ENCODE data around the gene ZNF234. TPM values are rescaled to one million over a fixed set of nuclear protein-coding genes. Genes with fewer than 3 reads are reported as not detected.
A peak's percentile ranks its signal among the peaks of the same experiment; 100 is the strongest.

The ZNF234 gene
- total RNA-seq, 1 donor from 2014 or later = 20.7 TPM

DNA sequence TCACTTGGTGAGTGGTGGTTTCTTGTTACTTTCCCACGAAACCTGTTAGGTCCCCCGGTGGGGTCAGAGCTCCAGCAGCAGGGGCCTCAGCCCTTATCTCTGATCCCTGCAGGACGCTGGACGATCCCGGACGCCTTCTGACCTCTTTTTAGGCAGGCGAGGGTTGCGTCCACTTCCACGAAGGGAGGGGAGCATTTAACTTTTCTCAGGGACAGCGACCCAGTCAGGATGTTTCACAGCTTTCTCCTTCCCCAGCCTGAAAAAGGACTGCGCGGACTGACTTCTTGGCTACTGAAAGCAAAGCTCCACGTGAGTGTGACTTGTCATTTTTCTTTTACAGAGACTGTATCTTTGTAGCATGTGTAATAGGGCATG is 692 bp downstream of the ZNF234 start:
- Mint-ChIP-seq H3K36me3 (peaks cover 19% of the 10 kb centered on the region), H3K4me1 (ENCODE audit: unreplicated experiment) (peaks cover 29% of the 10 kb centered on the region), H3K9me3 (peaks cover 5% of the 10 kb centered on the region), H3K4me3 (peak overlapping the region; percentile 95), H3K27ac (peak overlapping the region; percentile 90), H3K27me3 (no peaks in the 10 kb centered on the region)
- no peak for DNase-seq (ENCODE audit: extremely low spot score, unreplicated experiment)
- TF ChIP-seq, protein P1, sequence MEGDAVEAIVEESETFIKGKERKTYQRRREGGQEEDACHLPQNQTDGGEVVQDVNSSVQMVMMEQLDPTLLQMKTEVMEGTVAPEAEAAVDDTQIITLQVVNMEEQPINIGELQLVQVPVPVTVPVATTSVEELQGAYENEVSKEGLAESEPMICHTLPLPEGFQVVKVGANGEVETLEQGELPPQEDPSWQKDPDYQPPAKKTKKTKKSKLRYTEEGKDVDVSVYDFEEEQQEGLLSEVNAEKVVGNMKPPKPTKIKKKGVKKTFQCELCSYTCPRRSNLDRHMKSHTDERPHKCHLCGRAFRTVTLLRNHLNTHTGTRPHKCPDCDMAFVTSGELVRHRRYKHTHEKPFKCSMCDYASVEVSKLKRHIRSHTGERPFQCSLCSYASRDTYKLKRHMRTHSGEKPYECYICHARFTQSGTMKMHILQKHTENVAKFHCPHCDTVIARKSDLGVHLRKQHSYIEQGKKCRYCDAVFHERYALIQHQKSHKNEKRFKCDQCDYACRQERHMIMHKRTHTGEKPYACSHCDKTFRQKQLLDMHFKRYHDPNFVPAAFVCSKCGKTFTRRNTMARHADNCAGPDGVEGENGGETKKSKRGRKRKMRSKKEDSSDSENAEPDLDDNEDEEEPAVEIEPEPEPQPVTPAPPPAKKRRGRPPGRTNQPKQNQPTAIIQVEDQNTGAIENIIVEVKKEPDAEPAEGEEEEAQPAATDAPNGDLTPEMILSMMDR (conservative IDR thresholded peaks at IDR 0.05) = no peak

DNA sequence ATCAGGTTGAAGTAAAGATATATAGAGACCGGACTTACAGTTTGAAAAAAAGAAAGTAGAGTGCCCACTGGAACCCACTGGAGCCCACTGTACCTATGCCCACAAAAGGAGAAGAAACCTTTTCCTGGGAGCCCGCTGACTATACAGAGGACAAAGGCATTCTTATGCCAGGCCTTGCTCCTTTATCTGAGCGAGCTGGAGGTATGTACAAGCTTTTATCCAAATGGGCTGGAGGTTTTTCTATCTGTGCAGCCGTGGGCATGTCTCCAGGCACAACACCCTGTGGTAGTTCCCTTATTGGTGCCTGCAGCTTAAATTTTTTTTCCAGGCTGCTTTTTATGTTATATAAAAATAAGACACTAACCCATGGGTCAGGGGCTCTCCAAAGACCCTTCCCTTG is 8.4 kb downstream of the ZNF234 start:
- Mint-ChIP-seq H3K4me1 (ENCODE audit: unreplicated experiment) (no peaks in the 10 kb centered on the region), H3K27me3 (no peaks in the 10 kb centered on the region), H3K36me3 (peaks cover 52% of the 10 kb centered on the region), H3K9me3 (peaks cover 4% of the 10 kb centered on the region), H3K27ac (no peak overlapping the region), H3K4me3 (no peak overlapping the region)
- TF ChIP-seq, protein P1 (conservative IDR thresholded peaks at IDR 0.05) = no peak
- DNase-seq (ENCODE audit: extremely low spot score, unreplicated experiment) = no peak

DNA sequence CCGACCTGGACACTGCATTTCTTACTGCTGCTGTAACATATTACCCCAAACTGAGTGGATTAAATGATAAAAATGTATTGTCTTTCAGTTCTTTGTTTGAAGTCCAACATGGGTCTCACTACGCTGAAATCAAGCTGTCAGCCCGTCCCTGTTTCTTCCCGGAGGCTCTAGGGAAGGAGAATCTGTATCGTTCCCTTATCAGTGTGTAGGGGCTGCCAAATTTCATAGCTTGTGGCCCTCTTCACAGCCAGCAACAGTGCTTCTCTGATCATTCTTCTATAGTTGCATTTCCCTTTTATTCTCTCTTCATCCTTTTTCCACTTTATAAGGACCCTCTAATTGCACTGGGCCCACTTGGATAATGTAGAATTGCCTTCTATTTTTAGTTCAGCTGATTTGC is 10.1 kb downstream of the ZNF234 start:
- TF ChIP-seq, protein P1 (conservative IDR thresholded peaks at IDR 0.05) = no peak
- Mint-ChIP-seq H3K27me3 (no peaks in the 10 kb centered on the region), H3K27ac (no peak overlapping the region), H3K36me3 (peaks cover 50% of the 10 kb centered on the region), H3K4me1 (ENCODE audit: unreplicated experiment) (no peaks in the 10 kb centered on the region), H3K4me3 (no peak overlapping the region), H3K9me3 (peaks cover 11% of the 10 kb centered on the region)
- DNase-seq (ENCODE audit: extremely low spot score, unreplicated experiment) = no peak

DNA sequence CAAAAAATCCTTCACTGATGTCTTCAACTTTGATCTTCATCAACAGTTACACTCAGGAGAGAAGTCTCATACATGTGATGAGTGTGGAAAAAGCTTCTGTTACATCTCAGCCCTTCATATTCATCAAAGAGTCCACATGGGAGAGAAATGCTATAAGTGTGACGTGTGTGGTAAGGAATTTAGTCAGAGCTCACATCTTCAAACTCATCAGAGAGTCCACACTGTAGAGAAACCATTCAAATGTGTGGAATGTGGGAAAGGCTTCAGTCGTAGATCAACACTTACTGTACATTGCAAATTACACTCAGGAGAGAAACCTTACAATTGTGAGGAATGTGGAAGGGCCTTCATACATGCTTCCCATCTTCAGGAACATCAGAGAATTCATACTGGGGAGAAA is 15.1 kb downstream of the ZNF234 start:
- Mint-ChIP-seq H3K27ac (no peak overlapping the region), H3K9me3 (peaks cover 27% of the 10 kb centered on the region), H3K4me1 (ENCODE audit: unreplicated experiment) (no peaks in the 10 kb centered on the region), H3K4me3 (no peak overlapping the region), H3K27me3 (no peaks in the 10 kb centered on the region), H3K36me3 (peaks cover 47% of the 10 kb centered on the region)
- no peak for DNase-seq (ENCODE audit: extremely low spot score, unreplicated experiment)
- TF ChIP-seq, protein P1 (conservative IDR thresholded peaks at IDR 0.05) = no peak

DNA sequence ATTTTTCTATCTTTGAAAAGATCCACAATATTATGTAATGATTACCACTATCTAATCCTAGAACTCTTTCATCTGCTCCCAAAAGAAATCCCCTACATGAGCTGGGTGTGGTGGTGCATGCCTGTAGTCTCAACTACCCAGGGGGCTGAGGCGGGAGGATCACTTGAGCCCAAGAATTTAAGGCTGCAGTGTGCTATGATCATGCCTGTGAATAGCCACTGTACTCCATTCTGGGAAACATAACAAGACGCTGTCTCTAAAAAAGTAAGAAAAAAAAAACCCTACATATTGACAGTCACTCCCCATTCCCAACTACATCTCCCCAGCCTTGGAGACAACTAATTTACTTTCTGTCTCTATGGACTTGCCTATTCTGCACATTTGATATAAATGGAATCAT is 22.4 kb downstream of the ZNF234 start:
- TF ChIP-seq, protein P1 (conservative IDR thresholded peaks at IDR 0.05) = no peak
- DNase-seq (ENCODE audit: extremely low spot score, unreplicated experiment) = no peak
- Mint-ChIP-seq H3K4me3 (no peak overlapping the region), H3K27ac (no peak overlapping the region), H3K9me3 (peaks cover 12% of the 10 kb centered on the region), H3K36me3 (peaks cover 31% of the 10 kb centered on the region), H3K27me3 (no peaks in the 10 kb centered on the region), H3K4me1 (ENCODE audit: unreplicated experiment) (peaks cover 25% of the 10 kb centered on the region)

DNA sequence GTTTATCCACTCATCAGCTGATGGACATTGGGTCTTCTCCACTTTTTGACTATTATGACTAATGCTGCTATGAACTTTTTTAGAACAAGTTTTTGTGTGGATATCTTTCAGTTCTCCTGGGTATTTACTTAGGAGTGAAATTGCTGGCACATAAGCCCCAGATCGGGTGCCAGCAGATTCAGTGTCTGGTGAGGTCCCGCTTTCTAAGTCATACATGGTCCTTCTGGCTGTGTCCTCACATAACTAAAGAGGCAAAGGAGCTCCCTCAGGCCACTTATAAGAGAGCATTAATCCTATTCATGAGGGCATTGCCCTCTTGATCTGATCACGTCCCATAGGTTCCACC is 22.9 kb downstream of the ZNF234 start:
- Mint-ChIP-seq H3K27ac (peak overlapping the region; percentile 96), H3K4me1 (ENCODE audit: unreplicated experiment) (peaks cover 25% of the 10 kb centered on the region), H3K27me3 (no peaks in the 10 kb centered on the region), H3K9me3 (peaks cover 12% of the 10 kb centered on the region), H3K4me3 (peak overlapping the region; percentile 99), H3K36me3 (peaks cover 33% of the 10 kb centered on the region)
- TF ChIP-seq, protein P1 (conservative IDR thresholded peaks at IDR 0.05) = no peak
- no peak for DNase-seq (ENCODE audit: extremely low spot score, unreplicated experiment)
